ENCODE results near the gene IFT27. TPM values are rescaled to one million over a fixed set of nuclear protein-coding genes. Genes with fewer than 3 reads are reported as not detected.

IFT27 gene
- total and polyA plus RNA-seq, 4 donors, result 18.9 to 51.1 (median 26.4) TPM

DNA sequence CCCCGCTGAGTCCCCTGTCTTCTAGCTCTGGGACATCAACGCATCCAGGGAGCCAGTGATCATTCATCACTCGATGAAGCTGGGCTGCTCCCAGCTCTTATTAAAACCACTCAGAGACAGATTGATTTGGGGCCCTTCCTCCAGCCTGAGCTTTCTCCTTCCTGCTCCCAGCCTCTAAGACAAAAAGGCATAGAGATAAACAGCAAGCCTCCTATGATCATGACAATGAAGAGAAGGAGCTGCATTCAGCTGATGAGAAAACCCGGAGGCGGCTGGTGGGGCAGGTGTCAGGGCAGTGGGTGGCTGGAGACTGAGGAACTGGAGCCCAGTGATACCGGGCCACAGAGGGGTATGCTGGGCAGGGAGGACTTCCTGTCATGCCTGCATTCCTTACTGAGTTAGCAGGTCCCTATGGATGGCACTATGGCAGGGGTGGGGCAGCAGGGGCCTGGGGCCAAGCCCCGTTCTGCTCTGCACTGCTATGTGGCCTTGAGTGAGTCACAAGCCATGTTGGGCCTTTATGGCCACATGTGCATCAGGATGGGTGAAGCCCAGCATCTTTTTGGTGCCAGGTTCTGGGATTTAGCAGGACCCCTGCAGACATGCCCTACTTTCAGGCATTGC, 20.7 kb upstream of the IFT27 start:
- DNase-seq, result no peak
- 65 to 80% methylated on average over 7 of the region's 7 CpGs for WGBS, 2 donors
- ATAC-seq (ENCODE audit: insufficient read depth, low FRiP score), result no peak
- Histone ChIP-seq H3K9me3 (ENCODE audit: control insufficient read depth in 4 of 4, insufficient read depth in 3 of 4, low read length in 3 of 4) (peaks cover 0 to 2% (median 0%) of the 10 kb centered on the region in 4 donors), H3K4me1 (ENCODE audit: control insufficient read depth in 5 of 5, insufficient read depth in 5 of 5, low read length in 5 of 5) (no peaks in the 10 kb centered on the region), H3K9ac (ENCODE audit: insufficient read depth in 1 of 2, low read length in 2 of 2) (no peak overlapping the region), H3K4me3 (no peak overlapping the region), H3K27me3 (ENCODE audit: control insufficient read depth in 3 of 3, insufficient read depth in 3 of 3, low read length in 2 of 3) (peaks cover 0 to 7% (median 1%) of the 10 kb centered on the region in 3 donors), H3K27ac (ENCODE audit: low read depth in 1 of 2, low read length in 1 of 2) (no peak overlapping the region), H3K36me3 (ENCODE audit: control insufficient read depth in 4 of 4, insufficient read depth in 4 of 4, low read length in 4 of 4) (no peaks in the 10 kb centered on the region)
- TF ChIP-seq, protein P1, sequence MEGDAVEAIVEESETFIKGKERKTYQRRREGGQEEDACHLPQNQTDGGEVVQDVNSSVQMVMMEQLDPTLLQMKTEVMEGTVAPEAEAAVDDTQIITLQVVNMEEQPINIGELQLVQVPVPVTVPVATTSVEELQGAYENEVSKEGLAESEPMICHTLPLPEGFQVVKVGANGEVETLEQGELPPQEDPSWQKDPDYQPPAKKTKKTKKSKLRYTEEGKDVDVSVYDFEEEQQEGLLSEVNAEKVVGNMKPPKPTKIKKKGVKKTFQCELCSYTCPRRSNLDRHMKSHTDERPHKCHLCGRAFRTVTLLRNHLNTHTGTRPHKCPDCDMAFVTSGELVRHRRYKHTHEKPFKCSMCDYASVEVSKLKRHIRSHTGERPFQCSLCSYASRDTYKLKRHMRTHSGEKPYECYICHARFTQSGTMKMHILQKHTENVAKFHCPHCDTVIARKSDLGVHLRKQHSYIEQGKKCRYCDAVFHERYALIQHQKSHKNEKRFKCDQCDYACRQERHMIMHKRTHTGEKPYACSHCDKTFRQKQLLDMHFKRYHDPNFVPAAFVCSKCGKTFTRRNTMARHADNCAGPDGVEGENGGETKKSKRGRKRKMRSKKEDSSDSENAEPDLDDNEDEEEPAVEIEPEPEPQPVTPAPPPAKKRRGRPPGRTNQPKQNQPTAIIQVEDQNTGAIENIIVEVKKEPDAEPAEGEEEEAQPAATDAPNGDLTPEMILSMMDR (IDR thresholded peaks at IDR 0.05; ENCODE audit: control extremely low read depth, extremely low read depth), result no peak

DNA sequence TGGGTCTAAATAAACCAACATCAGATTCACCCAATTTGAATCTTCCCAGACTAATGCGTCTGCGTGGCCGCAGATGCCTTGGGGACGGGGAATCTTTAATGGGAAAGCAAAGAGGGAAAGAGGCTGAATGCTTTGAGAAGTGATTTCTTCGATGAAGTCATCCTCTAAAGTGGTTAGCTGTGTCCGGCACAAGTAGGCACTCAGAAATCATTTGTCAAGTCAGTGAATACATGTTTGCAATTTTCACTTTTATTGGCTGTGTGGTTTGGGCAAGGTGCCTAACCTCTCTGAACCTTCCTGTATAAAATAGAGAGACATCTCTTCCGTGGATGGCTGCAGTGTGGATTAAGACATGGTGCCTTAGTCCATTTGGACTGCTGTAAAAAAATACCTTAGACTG, 19.7 kb upstream of the IFT27 start:
- Histone ChIP-seq H3K9me3 (ENCODE audit: control insufficient read depth in 4 of 4, insufficient read depth in 3 of 4, low read length in 3 of 4) (no peaks in the 10 kb centered on the region), H3K27me3 (ENCODE audit: control insufficient read depth in 3 of 3, insufficient read depth in 3 of 3, low read length in 2 of 3) (peaks cover 3 to 7% (median 4%) of the 10 kb centered on the region in 3 donors), H3K27ac (ENCODE audit: low read depth in 1 of 2, low read length in 1 of 2) (no peak overlapping the region), H3K36me3 (ENCODE audit: control insufficient read depth in 4 of 4, insufficient read depth in 4 of 4, low read length in 4 of 4) (no peaks in the 10 kb centered on the region), H3K4me3 (no peak overlapping the region), H3K9ac (ENCODE audit: insufficient read depth in 1 of 2, low read length in 2 of 2) (no peak overlapping the region), H3K4me1 (ENCODE audit: control insufficient read depth in 5 of 5, insufficient read depth in 5 of 5, low read length in 5 of 5) (no peaks in the 10 kb centered on the region)
- 65 to 87% methylated on average over 7 of the region's 7 CpGs for whole genome bisulfite sequencing, 2 donors
- no peak for DNase-seq
- no peak for ATAC-seq (ENCODE audit: insufficient read depth, low FRiP score)
- TF ChIP-seq, protein P1 (IDR thresholded peaks at IDR 0.05; ENCODE audit: control extremely low read depth, extremely low read depth), result no peak

DNA sequence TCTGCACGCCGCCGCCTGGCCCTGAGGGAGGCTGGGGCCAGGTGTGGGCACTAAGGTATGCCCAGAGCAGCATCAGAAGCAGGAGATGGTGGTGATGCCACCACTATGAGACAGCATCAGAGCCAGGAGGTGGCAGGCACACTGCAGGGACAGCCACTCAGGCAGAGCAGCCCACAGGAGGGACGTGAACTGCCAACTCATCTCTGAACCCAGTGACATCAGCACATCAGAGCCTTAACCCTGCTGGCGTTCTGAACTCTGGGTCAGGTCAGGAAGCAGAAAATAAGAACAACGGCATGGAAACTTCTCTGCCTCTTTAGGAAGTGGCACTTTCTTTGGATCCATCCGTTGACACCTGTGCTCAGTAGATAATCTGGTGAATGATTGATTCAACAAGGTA, 14.7 kb upstream of the IFT27 start:
- Histone ChIP-seq H3K9me3 (ENCODE audit: control insufficient read depth in 4 of 4, insufficient read depth in 3 of 4, low read length in 3 of 4) (no peaks in the 10 kb centered on the region), H3K36me3 (ENCODE audit: control insufficient read depth in 4 of 4, insufficient read depth in 4 of 4, low read length in 4 of 4) (no peaks in the 10 kb centered on the region), H3K9ac (ENCODE audit: insufficient read depth in 1 of 2, low read length in 2 of 2) (no peak overlapping the region), H3K4me3 (no peak overlapping the region), H3K27ac (ENCODE audit: low read depth in 1 of 2, low read length in 1 of 2) (no peak overlapping the region), H3K27me3 (ENCODE audit: control insufficient read depth in 3 of 3, insufficient read depth in 3 of 3, low read length in 2 of 3) (peaks cover 3 to 5% (median 4%) of the 10 kb centered on the region in 3 donors), H3K4me1 (ENCODE audit: control insufficient read depth in 5 of 5, insufficient read depth in 5 of 5, low read length in 5 of 5) (no peaks in the 10 kb centered on the region)
- ATAC-seq (ENCODE audit: insufficient read depth, low FRiP score), result no peak
- TF ChIP-seq, protein P1 (IDR thresholded peaks at IDR 0.05; ENCODE audit: control extremely low read depth, extremely low read depth), result no peak
- no peak for DNase-seq
- 40 to 43% methylated on average over 7 of the region's 7 CpGs for WGBS, 2 donors
